GM23338 (cell line): Measurements from ENCODE around the gene CADPS2. TPM values are rescaled to one million over a fixed set of nuclear protein-coding genes. Genes with fewer than 3 reads are reported as not detected.

ENCODE experiments used
- ATAC-seq: fragments of 200-7000 bp; cut with Tn5 transposase; 3 replicates; pipeline ENCODE4 v1.9.1; 2020
- DNase-seq: peaks from one replicate; pipeline ENCODE4 v3.0.0-alpha.2; 2015; ENCODE audit warnings: low spot score
- H2AFZ ChIP-seq: fragments of 200-600 bp; sonication (generic); 2 replicates; pipeline ENCODE4 v1.8.0; 2016; ENCODE audit warnings: antibody characterized with exemption, mild to moderate bottlenecking, moderate library complexity
- H3F3A ChIP-seq: fragments of 200-600 bp; sonication (generic); replicated peaks from 2 replicates; pipeline ENCODE4 v1.8.0; 2017; ENCODE audit warnings: antibody characterized with exemption, mixed run types, low read depth
- H3K27ac ChIP-seq: fragments of 200-600 bp; sonication (generic); 2 replicates; pipeline ENCODE4 v1.6.1; 2016; ENCODE audit warnings: low read depth
- H3K27me3 ChIP-seq: fragments of 200-600 bp; sonication (generic); 2 replicates; pipeline ENCODE4 v1.8.0; 2016; ENCODE audit warnings: mild to moderate bottlenecking, mixed run types, moderate library complexity; ENCODE audit not compliant: insufficient read depth
- H3K36me3 ChIP-seq: fragments of 200-600 bp; sonication (generic); 2 replicates; pipeline ENCODE4 v1.8.0; 2016; ENCODE audit warnings: mild to moderate bottlenecking; ENCODE audit not compliant: insufficient read depth
- H3K4me1 ChIP-seq: fragments of 200-600 bp; sonication (generic); 2 replicates; pipeline ENCODE4 v1.8.0; 2016; ENCODE audit warnings: mild to moderate bottlenecking, moderate library complexity; ENCODE audit not compliant: insufficient read depth
- H3K4me2 ChIP-seq: fragments of 200-600 bp; sonication (generic); 2 replicates; pipeline ENCODE4 v1.7.1; 2017; ENCODE audit warnings: mixed run types
- H3K4me3 ChIP-seq: fragments of 200-600 bp; sonication (generic); 2 replicates; pipeline ENCODE4 v1.6.1; 2016; ENCODE audit warnings: mixed run types
- H3K79me2 ChIP-seq: fragments of 200-600 bp; sonication (generic); replicated peaks from 2 replicates; pipeline ENCODE4 v1.8.0; 2017; ENCODE audit warnings: mild to moderate bottlenecking; ENCODE audit not compliant: insufficient read depth
- H3K9me2 ChIP-seq: fragments of 200-600 bp; sonication (generic); 2 replicates; pipeline ENCODE4 v1.8.0; 2017; ENCODE audit not compliant: insufficient read depth
- H4K20me1 ChIP-seq: fragments of 200-600 bp; sonication (generic); replicated peaks from 2 replicates; pipeline ENCODE4 v1.8.0; 2017; ENCODE audit warnings: mild to moderate bottlenecking; ENCODE audit not compliant: insufficient read depth
- H3K27ac Mint-ChIP-seq: 2 replicates; pipeline ENCODE4 v1.8.0; 2020; ENCODE audit warnings: inconsistent platforms, mild to moderate bottlenecking, moderate library complexity, mixed read lengths
- H3K27me3 Mint-ChIP-seq: 3 replicates; pipeline ENCODE4 v1.8.0; 2022; ENCODE audit warnings: low read depth, mild to moderate bottlenecking, moderate library complexity, mixed read lengths, inconsistent platforms; ENCODE audit not compliant: insufficient read depth, poor library complexity
- H3K36me3 Mint-ChIP-seq: 3 replicates; pipeline ENCODE4 v1.8.0; 2021; ENCODE audit warnings: low read depth, mild to moderate bottlenecking, inconsistent platforms, moderate library complexity, mixed read lengths
- H3K4me1 Mint-ChIP-seq: 3 replicates; pipeline ENCODE4 v1.8.0; 2020; ENCODE audit warnings: mild to moderate bottlenecking, inconsistent platforms, mixed read lengths
- H3K4me3 Mint-ChIP-seq: 3 replicates; pipeline ENCODE4 v1.8.0; 2021; ENCODE audit warnings: moderate library complexity, mild to moderate bottlenecking, inconsistent platforms, mixed read lengths
- H3K9me3 Mint-ChIP-seq: 3 replicates; pipeline ENCODE4 v1.8.0; 2020; ENCODE audit warnings: moderate library complexity, mild to moderate bottlenecking, inconsistent platforms, mixed read lengths
- CREB1 ChIP-seq: fragments of 250-450 bp; sonication (Bioruptor Pico); IDR thresholded peaks from 2 replicates; pipeline ENCODE4 v1.5.0; 2020; ENCODE audit warnings: low read depth, mild to moderate bottlenecking, moderate library complexity
- EZH2 ChIP-seq: fragments of 200-600 bp; sonication (generic); IDR thresholded peaks from one replicate; pipeline ENCODE4 v1.8.0; 2017; ENCODE audit warnings: antibody characterized with exemption, mild to moderate bottlenecking, low read depth; ENCODE audit not compliant: unreplicated experiment
- EZH2phosphoT487 ChIP-seq: fragments of 200-600 bp; sonication (generic); IDR thresholded peaks from one replicate; pipeline ENCODE4 v1.8.1; 2018; ENCODE audit warnings: antibody characterized with exemption; ENCODE audit not compliant: unreplicated experiment
- JUNB ChIP-seq: IDR thresholded peaks from one replicate; pipeline ENCODE4 v1.6.1; 2016; ENCODE audit warnings: antibody characterized with exemption; ENCODE audit not compliant: unreplicated experiment
- NANOG ChIP-seq: IDR thresholded peaks from 2 replicates; pipeline ENCODE4 v1.6.1; 2016; ENCODE audit warnings: antibody characterized with exemption, borderline replicate concordance
- POLR2AphosphoS5 ChIP-seq: IDR thresholded peaks from 2 replicates; pipeline ENCODE4 v1.6.1; 2016; ENCODE audit warnings: antibody characterized with exemption, low read depth
- STAT1 ChIP-seq: IDR thresholded peaks from one replicate; pipeline ENCODE4 v1.6.1; 2016; ENCODE audit warnings: antibody characterized with exemption; ENCODE audit not compliant: unreplicated experiment
- polyA plus RNA-seq: library from polyadenylated mRNA; unstranded; fragments of >200 nt; fragmentation: Nextera tagmentation; extraction: Ambion mirVana; gene quantifications from 2 replicates; pipeline ENCODE4 v1.2.1, GENCODE V29; 2016
- total RNA-seq: library from RNA; depleted of rRNA; stranded (reverse); fragments of >200 nt; shearing (Covaris generic); gene quantifications from 2 replicates; pipeline ENCODE4 v1.2.3, GENCODE V29; 2014
- TF ChIP-seq, protein P1 (sequence below), 2 experiments: fragments of 200-600 bp in 1 of 2; sonication (generic) in 1 of 2; conservative IDR thresholded peaks; 2 replicates each; pipeline versions ENCODE4 v1.5.1 to v1.6.1; 2016 to 2017; ENCODE audit warnings: antibody characterized with exemption in 2 of 2, low read depth in 2 of 2, mild to moderate bottlenecking in 2 of 2, moderate library complexity in 1 of 2
- TF ChIP-seq, protein P2 (sequence below): fragments of 250-450 bp; sonication (Bioruptor Pico); IDR thresholded peaks from 2 replicates; pipeline ENCODE4 v1.5.0; 2020; ENCODE audit warnings: mild to moderate bottlenecking, moderate library complexity
- TF ChIP-seq, protein P3 (sequence below): IDR thresholded peaks from one replicate; pipeline ENCODE4 v1.6.1; 2018; ENCODE audit warnings: antibody characterized with exemption; ENCODE audit not compliant: unreplicated experiment

CADPS2 gene
- total and polyA plus RNA-seq, 2 experiments from 2014 or later, result 16.3 to 36.9 TPM

DNA sequence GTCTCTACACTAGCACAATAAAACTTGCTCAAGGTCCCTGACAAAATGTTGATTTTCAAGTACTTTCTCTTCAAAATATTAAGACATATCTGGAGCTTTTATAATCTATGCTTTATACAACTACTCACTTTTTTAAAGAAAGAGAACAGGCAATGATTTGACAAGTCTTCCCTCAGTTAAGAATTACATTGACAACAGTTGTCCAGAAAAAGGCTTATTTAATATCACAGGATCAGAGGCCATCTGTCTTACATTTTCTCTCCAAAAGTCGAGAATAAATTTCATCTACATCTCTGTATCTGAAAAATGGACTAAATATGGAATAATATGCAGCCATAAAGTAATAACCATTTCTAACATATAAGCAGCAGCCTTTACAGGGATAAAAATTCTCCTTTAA is 175.3 kb downstream of the CADPS2 start:
- H3K4me3 Mint-ChIP-seq, result no peak overlapping the region
- no peaks in the 10 kb centered on the region for H3K27me3 Mint-ChIP-seq
- no peaks in the 10 kb centered on the region for H3K36me3 ChIP-seq
- H3K27ac Mint-ChIP-seq, result no peak overlapping the region
- no peak overlapping the region for H2AFZ ChIP-seq
- no peaks in the 10 kb centered on the region for H3K27me3 ChIP-seq
- no peaks in the 10 kb centered on the region for H4K20me1 ChIP-seq
- H3K4me3 ChIP-seq, result no peak overlapping the region
- TF ChIP-seq STAT1, result no peak
- TF ChIP-seq CREB1 (CRISPR knock-in tag), result no peak
- no peak for TF ChIP-seq POLR2AphosphoS5
- TF ChIP-seq, protein P1, sequence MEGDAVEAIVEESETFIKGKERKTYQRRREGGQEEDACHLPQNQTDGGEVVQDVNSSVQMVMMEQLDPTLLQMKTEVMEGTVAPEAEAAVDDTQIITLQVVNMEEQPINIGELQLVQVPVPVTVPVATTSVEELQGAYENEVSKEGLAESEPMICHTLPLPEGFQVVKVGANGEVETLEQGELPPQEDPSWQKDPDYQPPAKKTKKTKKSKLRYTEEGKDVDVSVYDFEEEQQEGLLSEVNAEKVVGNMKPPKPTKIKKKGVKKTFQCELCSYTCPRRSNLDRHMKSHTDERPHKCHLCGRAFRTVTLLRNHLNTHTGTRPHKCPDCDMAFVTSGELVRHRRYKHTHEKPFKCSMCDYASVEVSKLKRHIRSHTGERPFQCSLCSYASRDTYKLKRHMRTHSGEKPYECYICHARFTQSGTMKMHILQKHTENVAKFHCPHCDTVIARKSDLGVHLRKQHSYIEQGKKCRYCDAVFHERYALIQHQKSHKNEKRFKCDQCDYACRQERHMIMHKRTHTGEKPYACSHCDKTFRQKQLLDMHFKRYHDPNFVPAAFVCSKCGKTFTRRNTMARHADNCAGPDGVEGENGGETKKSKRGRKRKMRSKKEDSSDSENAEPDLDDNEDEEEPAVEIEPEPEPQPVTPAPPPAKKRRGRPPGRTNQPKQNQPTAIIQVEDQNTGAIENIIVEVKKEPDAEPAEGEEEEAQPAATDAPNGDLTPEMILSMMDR (conservative IDR thresholded peaks at IDR 0.05; ENCODE audit: low read depth in 2 of 2), result no peak
- TF ChIP-seq EZH2, result no peak
- TF ChIP-seq, protein P2, sequence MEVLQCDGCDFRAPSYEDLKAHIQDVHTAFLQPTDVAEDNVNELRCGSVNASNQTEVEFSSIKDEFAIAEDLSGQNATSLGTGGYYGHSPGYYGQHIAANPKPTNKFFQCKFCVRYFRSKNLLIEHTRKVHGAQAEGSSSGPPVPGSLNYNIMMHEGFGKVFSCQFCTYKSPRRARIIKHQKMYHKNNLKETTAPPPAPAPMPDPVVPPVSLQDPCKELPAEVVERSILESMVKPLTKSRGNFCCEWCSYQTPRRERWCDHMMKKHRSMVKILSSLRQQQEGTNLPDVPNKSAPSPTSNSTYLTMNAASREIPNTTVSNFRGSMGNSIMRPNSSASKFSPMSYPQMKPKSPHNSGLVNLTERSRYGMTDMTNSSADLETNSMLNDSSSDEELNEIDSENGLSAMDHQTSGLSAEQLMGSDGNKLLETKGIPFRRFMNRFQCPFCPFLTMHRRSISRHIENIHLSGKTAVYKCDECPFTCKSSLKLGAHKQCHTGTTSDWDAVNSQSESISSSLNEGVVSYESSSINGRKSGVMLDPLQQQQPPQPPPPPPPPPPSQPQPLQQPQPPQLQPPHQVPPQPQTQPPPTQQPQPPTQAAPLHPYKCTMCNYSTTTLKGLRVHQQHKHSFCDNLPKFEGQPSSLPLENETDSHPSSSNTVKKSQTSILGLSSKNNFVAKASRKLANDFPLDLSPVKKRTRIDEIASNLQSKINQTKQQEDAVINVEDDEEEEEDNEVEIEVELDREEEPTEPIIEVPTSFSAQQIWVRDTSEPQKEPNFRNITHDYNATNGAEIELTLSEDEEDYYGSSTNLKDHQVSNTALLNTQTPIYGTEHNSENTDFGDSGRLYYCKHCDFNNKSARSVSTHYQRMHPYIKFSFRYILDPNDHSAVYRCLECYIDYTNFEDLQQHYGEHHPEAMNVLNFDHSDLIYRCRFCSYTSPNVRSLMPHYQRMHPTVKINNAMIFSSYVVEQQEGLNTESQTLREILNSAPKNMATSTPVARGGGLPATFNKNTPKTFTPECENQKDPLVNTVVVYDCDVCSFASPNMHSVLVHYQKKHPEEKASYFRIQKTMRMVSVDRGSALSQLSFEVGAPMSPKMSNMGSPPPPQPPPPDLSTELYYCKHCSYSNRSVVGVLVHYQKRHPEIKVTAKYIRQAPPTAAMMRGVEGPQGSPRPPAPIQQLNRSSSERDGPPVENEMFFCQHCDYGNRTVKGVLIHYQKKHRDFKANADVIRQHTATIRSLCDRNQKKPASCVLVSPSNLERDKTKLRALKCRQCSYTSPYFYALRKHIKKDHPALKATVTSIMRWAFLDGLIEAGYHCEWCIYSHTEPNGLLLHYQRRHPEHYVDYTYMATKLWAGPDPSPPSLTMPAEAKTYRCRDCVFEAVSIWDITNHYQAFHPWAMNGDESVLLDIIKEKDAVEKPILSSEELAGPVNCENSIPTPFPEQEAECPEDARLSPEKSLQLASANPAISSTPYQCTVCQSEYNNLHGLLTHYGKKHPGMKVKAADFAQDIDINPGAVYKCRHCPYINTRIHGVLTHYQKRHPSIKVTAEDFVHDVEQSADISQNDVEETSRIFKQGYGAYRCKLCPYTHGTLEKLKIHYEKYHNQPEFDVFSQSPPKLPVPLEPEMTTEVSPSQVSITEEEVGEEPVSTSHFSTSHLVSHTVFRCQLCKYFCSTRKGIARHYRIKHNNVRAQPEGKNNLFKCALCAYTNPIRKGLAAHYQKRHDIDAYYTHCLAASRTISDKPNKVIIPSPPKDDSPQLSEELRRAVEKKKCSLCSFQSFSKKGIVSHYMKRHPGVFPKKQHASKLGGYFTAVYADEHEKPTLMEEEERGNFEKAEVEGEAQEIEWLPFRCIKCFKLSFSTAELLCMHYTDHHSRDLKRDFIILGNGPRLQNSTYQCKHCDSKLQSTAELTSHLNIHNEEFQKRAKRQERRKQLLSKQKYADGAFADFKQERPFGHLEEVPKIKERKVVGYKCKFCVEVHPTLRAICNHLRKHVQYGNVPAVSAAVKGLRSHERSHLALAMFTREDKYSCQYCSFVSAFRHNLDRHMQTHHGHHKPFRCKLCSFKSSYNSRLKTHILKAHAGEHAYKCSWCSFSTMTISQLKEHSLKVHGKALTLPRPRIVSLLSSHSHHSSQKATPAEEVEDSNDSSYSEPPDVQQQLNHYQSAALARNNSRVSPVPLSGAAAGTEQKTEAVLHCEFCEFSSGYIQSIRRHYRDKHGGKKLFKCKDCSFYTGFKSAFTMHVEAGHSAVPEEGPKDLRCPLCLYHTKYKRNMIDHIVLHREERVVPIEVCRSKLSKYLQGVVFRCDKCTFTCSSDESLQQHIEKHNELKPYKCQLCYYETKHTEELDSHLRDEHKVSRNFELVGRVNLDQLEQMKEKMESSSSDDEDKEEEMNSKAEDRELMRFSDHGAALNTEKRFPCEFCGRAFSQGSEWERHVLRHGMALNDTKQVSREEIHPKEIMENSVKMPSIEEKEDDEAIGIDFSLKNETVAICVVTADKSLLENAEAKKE (CRISPR knock-in tag), result no peak
- TF ChIP-seq EZH2phosphoT487, result no peak
- TF ChIP-seq JUNB, result no peak
- no peak for TF ChIP-seq NANOG
- TF ChIP-seq, protein P3, sequence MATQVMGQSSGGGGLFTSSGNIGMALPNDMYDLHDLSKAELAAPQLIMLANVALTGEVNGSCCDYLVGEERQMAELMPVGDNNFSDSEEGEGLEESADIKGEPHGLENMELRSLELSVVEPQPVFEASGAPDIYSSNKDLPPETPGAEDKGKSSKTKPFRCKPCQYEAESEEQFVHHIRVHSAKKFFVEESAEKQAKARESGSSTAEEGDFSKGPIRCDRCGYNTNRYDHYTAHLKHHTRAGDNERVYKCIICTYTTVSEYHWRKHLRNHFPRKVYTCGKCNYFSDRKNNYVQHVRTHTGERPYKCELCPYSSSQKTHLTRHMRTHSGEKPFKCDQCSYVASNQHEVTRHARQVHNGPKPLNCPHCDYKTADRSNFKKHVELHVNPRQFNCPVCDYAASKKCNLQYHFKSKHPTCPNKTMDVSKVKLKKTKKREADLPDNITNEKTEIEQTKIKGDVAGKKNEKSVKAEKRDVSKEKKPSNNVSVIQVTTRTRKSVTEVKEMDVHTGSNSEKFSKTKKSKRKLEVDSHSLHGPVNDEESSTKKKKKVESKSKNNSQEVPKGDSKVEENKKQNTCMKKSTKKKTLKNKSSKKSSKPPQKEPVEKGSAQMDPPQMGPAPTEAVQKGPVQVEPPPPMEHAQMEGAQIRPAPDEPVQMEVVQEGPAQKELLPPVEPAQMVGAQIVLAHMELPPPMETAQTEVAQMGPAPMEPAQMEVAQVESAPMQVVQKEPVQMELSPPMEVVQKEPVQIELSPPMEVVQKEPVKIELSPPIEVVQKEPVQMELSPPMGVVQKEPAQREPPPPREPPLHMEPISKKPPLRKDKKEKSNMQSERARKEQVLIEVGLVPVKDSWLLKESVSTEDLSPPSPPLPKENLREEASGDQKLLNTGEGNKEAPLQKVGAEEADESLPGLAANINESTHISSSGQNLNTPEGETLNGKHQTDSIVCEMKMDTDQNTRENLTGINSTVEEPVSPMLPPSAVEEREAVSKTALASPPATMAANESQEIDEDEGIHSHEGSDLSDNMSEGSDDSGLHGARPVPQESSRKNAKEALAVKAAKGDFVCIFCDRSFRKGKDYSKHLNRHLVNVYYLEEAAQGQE, result no peak
- DNase-seq (no peak), ATAC-seq (no peak)
- peaks cover 4% of the 10 kb centered on the region; the same call in 1 of the 3 replicates for H3K4me1 Mint-ChIP-seq
- 0 out of 2 replicates have a peak, but pooled peaks cover 4% of the 10 kb centered on the region for H3K79me2 ChIP-seq
- no peak overlapping the region for H3K27ac ChIP-seq
- H3K4me1 ChIP-seq, result peaks cover 6% of the 10 kb centered on the region; the same call in 1 of the 2 replicates
- H3K9me2 ChIP-seq, result no peaks in the 10 kb centered on the region
- no peak overlapping the region for H3K4me2 ChIP-seq
- no peaks in the 10 kb centered on the region for H3K36me3 Mint-ChIP-seq
- H3K9me3 Mint-ChIP-seq, result no peaks in the 10 kb centered on the region
- H3F3A ChIP-seq, result no peaks in the 10 kb centered on the region
